RWPE2 (cell line): ENCODE measurements around the gene TBC1D9B.

ENCODE experiments used
- ATAC-seq: fragments of 200-7000 bp; cut with Tn5 transposase; 3 replicates; pipeline ENCODE4 v1.9.1; 2021; ENCODE audit warnings: low read depth
- DNase-seq: peaks from one replicate; pipeline ENCODE4 v3.0.0-alpha.2; 2020; ENCODE audit warnings: low spot score
- H3K27ac ChIP-seq: fragments of 450-650 bp; 2 replicates; pipeline ENCODE4 v1.5.1; 2017; ENCODE audit warnings: mild to moderate bottlenecking; ENCODE audit not compliant: poor library complexity, severe bottlenecking
- H3K27me3 ChIP-seq: fragments of 250-450 bp; sonication (Bioruptor Pico); 2 replicates; pipeline ENCODE4 v1.5.1; 2021; ENCODE audit warnings: mild to moderate bottlenecking, moderate library complexity; ENCODE audit not compliant: insufficient read depth, poor library complexity, severe bottlenecking
- H3K36me3 ChIP-seq: fragments of 250-450 bp; sonication (Bioruptor Pico); 2 replicates; pipeline ENCODE4 v1.5.1; 2020; ENCODE audit warnings: low read depth, mild to moderate bottlenecking, moderate library complexity
- H3K4me1 ChIP-seq: fragments of 250-450 bp; sonication (Bioruptor Pico); 2 replicates; pipeline ENCODE4 v1.5.1; 2021; ENCODE audit warnings: mild to moderate bottlenecking, moderate library complexity; ENCODE audit not compliant: insufficient read depth, poor library complexity, severe bottlenecking
- H3K4me3 ChIP-seq: fragments of 250-450 bp; sonication (Bioruptor Pico); 2 replicates; pipeline ENCODE4 v1.5.1; 2021; ENCODE audit warnings: mild to moderate bottlenecking, moderate library complexity; ENCODE audit not compliant: severe bottlenecking
- H3K9me3 ChIP-seq: fragments of 250-450 bp; sonication (Bioruptor Pico); 2 replicates; pipeline ENCODE4 v1.5.1; 2021; ENCODE audit warnings: mild to moderate bottlenecking, moderate library complexity; ENCODE audit not compliant: severe bottlenecking
- TF ChIP-seq, protein P1 (sequence below): fragments of 450-650 bp; IDR thresholded peaks from one replicate; pipeline ENCODE4 v1.5.1; 2017; ENCODE audit warnings: mild to moderate bottlenecking, moderate library complexity; ENCODE audit not compliant: poor library complexity, severe bottlenecking

TBC1D9B gene

DNA sequence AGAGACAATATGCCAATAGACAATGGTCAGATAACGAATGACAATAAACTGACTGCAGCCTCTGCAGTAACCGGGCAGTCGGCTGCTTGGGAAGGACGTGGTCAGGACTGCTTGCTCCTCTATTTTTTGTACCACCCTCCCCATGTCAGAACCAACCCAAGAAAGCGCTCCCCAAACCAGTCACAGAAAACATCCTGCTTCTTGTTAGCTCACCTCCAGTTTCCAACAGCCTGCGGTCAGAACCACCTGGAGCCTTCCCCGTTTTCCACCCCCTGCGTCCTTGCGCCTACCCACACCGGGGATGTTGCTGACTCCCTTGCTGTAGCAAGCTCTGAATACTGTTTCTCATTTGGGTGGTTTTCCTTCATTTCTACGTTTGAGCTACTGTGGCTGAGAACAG lies 47.4 kb downstream of the TBC1D9B start:
- ATAC-seq (no peak), DNase-seq (no peak)
- peaks cover 4% of the 10 kb centered on the region for H3K4me1 ChIP-seq
- peaks cover 39% of the 10 kb centered on the region for H3K36me3 ChIP-seq
- no peak overlapping the region for H3K27ac ChIP-seq
- TF ChIP-seq, protein P1, sequence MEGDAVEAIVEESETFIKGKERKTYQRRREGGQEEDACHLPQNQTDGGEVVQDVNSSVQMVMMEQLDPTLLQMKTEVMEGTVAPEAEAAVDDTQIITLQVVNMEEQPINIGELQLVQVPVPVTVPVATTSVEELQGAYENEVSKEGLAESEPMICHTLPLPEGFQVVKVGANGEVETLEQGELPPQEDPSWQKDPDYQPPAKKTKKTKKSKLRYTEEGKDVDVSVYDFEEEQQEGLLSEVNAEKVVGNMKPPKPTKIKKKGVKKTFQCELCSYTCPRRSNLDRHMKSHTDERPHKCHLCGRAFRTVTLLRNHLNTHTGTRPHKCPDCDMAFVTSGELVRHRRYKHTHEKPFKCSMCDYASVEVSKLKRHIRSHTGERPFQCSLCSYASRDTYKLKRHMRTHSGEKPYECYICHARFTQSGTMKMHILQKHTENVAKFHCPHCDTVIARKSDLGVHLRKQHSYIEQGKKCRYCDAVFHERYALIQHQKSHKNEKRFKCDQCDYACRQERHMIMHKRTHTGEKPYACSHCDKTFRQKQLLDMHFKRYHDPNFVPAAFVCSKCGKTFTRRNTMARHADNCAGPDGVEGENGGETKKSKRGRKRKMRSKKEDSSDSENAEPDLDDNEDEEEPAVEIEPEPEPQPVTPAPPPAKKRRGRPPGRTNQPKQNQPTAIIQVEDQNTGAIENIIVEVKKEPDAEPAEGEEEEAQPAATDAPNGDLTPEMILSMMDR: no peak
- no peak overlapping the region for H3K4me3 ChIP-seq
- H3K27me3 ChIP-seq: no peaks in the 10 kb centered on the region
- no peaks in the 10 kb centered on the region for H3K9me3 ChIP-seq

DNA sequence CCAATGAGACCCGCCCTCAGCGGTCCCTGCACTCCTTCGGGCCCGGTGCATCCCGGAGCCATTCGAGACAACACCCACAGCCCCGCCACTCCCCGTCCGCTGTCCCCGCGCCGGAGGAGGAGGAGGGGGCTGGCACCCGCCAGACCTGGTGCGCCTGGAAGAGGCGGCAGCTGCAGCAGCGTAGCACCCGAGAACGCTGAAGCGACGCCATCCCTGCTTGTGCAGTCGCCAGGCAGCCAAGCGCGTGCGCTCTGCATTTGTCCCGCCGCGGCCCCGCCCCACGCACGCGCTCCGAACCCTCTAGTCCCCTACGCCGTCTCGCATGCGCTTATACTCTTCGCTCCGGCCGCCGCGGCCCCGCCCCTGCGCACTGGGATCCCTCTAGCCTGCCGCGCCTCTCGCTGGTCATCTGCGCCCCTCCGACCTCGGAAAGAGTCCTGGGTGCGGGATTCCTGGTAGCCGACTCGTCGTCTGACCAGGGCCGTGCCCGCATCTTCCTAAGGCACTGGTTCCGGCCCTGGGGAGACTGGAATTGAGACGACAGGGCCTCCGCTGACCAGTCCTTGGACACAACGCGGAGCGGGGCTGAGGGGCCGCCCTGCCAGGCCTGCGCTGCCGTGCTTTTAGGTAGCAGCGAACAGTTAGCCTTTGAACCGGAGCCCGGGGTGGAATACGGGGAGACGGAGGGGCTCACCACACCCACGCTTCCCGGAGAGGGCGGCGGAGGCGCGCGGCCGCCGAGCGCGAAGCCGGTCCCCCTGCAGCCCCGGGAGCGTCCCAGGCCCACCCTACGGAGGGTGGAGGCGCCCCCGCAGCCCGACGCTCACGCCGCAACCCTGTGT lies 48.9 kb downstream of the TBC1D9B start, which contains the start of gene MRNIP:
Gene MRNIP (minus strand): TSS at position 232 of the 842 bp plus-strand sequence. CDS start 21 bp downstream, at position 211.
- TF ChIP-seq, protein P1: no peak
- H3K27ac ChIP-seq: peak within 1 kb of the TSS; percentile 45
- no peaks in the 10 kb centered on the region for H3K27me3 ChIP-seq
- H3K4me3 ChIP-seq: peak within 1 kb of the TSS; percentile 69
- ATAC-seq: peak; percentile 95
- H3K36me3 ChIP-seq: peaks cover 37% of the 10 kb centered on the region
- no peaks in the 10 kb centered on the region for H3K9me3 ChIP-seq
- peak; percentile 99 for DNase-seq
- peaks cover 4% of the 10 kb centered on the region for H3K4me1 ChIP-seq

DNA sequence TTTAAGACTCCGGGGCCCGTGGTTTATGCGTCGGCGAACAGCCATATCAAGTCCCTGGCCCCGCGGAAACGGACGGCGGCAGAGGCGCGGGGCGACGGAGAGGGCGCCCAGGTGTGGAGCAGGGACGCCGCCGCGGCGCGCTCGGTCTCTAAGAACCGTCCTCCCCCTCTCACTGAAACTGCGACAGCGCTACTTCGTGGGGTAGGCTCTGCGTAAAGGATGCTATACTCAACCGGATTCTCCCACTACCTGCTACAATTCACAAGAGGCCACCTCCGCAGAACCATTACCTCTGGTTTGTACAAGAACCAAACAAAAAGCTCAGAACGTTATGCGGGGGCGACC lies 49.5 kb downstream of the TBC1D9B start:
- ATAC-seq (peak; percentile 55), DNase-seq (no peak)
- Histone ChIP-seq H3K9me3 (no peaks in the 10 kb centered on the region), H3K4me3 (peak overlapping the region; percentile 69), H3K4me1 (peaks cover 4% of the 10 kb centered on the region), H3K36me3 (peaks cover 36% of the 10 kb centered on the region), H3K27me3 (no peaks in the 10 kb centered on the region), H3K27ac (peak overlapping the region; percentile 45)
- TF ChIP-seq, protein P1: peak; percentile 12

DNA sequence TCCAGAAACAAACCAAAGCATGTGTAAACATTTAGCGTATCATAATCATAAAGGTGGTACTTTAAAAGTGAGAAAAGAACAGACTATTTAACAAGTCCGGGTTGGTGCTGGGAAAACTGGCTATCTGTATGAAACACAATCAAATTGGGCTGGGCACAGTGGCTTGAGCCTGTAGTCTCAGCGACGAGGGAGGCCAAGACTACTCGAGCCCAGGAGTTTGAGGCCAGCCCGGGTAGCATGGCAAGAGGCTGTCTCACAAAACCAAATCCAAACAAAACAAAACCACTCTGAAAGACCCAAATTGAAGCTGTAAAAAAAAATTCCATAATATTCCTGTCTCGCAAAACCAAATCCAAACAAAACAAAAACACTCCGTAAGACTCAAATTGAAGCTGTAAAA lies 53.3 kb downstream of the TBC1D9B start:
- Histone ChIP-seq H3K4me1 (no peaks in the 10 kb centered on the region), H3K27me3 (no peaks in the 10 kb centered on the region), H3K27ac (no peak overlapping the region), H3K4me3 (no peak overlapping the region), H3K9me3 (no peaks in the 10 kb centered on the region), H3K36me3 (peaks cover 53% of the 10 kb centered on the region)
- DNase-seq (no peak), ATAC-seq (no peak)
- TF ChIP-seq, protein P1: no peak

DNA sequence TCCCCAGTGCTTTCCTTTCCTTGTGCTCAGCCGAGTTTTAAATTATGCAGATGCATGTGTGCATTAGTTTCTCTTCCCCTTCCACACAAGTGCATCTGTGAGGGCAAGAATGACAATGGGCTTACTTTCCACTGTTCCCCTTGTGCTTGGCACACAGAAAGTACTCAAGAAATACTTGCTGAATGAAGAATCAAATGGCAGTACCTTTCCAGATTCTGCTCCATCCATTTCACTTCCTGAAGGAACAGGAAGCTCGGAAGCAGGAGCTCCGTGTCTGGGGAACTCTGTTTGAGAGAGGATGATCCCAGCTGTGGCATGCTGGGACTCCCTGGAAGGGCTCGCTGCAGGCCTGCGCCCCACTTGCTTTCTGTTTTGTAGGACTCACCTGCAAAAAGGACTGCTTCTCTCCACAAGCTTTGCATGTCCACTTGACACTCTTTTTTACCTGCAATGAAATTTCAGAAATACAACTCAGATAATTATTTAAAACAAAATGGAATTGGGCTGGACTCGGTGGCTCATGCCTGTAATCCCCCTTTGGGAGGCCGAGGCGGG lies 54.6 kb downstream of the TBC1D9B start:
- Histone ChIP-seq H3K4me1 (no peaks in the 10 kb centered on the region), H3K27me3 (no peaks in the 10 kb centered on the region), H3K4me3 (no peak overlapping the region), H3K27ac (no peak overlapping the region), H3K36me3 (peaks cover 59% of the 10 kb centered on the region), H3K9me3 (no peaks in the 10 kb centered on the region)
- TF ChIP-seq, protein P1: no peak
- ATAC-seq: no peak
- DNase-seq: no peak
